C4-2B (cell line): ENCODE results near the gene CRELD1.

ENCODE experiments used
- ZFX ChIP-seq: fragments of 450-650 bp; IDR thresholded peaks from 2 replicates; pipeline ENCODE4 v1.6.1; 2017
- TF ChIP-seq, protein P1 (sequence below): fragments of 450-650 bp; conservative IDR thresholded peaks from 2 replicates; pipeline ENCODE4 v1.5.1; 2017; ENCODE audit warnings: mild to moderate bottlenecking

DNA sequence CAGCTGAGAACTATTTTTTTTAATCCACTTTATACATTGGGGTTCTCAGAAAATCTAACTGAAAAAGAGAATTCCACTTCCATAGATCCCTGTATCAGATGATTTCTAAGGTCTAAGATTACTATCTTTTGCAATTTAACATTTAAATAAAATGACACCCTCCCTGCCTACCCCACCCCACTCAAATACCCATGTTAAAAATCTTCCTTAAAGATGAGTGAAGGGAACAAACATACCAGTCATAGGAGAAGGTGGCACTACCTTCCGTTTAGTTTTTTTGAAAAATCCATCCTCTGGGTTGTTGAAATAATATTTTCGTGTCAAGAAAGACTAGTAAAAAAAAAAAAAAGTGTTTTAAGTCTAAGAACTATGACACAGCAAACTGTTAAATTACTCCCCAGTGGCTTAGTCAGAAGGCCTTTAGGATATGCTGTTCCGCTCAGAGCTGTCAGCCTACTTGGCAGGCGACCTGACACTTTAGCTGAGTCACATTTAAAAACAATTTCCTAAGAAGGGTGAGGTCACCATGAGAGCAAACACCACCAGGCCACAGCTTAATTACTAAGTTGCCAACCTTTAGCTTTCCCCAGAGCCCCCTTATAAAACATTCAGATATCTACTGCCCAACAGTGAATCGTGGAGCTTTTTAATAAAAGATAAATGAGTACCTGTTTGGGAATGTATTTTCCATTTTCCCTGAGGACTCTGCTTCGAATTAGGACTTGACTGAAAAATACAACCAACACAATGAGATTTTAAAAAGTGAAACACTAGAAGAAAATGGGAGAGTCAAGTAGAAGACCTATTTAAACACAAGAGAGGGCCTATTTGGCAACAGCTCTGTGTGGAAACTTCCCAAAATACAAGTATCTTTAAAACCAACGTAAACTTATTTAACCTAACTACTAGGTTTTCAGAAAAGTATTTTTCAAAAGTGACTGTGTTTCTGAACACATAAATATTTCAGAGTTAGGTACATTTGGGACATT is 43.4 kb downstream of the CRELD1 start:
- TF ChIP-seq, protein P1, sequence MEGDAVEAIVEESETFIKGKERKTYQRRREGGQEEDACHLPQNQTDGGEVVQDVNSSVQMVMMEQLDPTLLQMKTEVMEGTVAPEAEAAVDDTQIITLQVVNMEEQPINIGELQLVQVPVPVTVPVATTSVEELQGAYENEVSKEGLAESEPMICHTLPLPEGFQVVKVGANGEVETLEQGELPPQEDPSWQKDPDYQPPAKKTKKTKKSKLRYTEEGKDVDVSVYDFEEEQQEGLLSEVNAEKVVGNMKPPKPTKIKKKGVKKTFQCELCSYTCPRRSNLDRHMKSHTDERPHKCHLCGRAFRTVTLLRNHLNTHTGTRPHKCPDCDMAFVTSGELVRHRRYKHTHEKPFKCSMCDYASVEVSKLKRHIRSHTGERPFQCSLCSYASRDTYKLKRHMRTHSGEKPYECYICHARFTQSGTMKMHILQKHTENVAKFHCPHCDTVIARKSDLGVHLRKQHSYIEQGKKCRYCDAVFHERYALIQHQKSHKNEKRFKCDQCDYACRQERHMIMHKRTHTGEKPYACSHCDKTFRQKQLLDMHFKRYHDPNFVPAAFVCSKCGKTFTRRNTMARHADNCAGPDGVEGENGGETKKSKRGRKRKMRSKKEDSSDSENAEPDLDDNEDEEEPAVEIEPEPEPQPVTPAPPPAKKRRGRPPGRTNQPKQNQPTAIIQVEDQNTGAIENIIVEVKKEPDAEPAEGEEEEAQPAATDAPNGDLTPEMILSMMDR, result no peak
- no peak for TF ChIP-seq ZFX
